Natural killer cell treated with Interleukin-12 subunit alpha and Interleukin-12 subunit beta and Interleukin-15 and Interleukin-18, amount 100 ng/mL, for 72 hours (primary cell): ENCODE data around the gene LBHD1. TPM values are rescaled to one million over a fixed set of nuclear protein-coding genes. Genes with fewer than 3 reads are reported as not detected.
"Not testable (repeated sequence)": the region's sequence is repeated elsewhere in the genome, so short reads cannot be mapped to it uniquely, and the experiment has no call there.

Source experiments
- ATAC-seq, 2 donors: fragments of 150-1000 bp; cut with Tn5 transposase in 1 of 2; sonication (Bioruptor Pico), chemical (Tn5 transposase) in 1 of 2; 2 replicates each; pipeline ENCODE4 v1.10.0; 2021
- DNase-seq: peaks from one replicate; pipeline ENCODE4 v3.0.0; 2022; ENCODE audit warnings: low spot score
- H3K27ac Mint-ChIP-seq, 2 donors: 1 replicate in 1 of 2; 2 replicates in 1 of 2; pipeline ENCODE4 v1.8.0; 2022; ENCODE audit warnings: mixed read lengths in 2 of 2, mild to moderate bottlenecking in 1 of 2, moderate library complexity in 1 of 2
- H3K27me3 Mint-ChIP-seq, 2 donors: 1 replicate in 1 of 2; 2 replicates in 1 of 2; pipeline ENCODE4 v1.8.0; 2022; ENCODE audit warnings: mixed read lengths in 2 of 2
- H3K36me3 Mint-ChIP-seq: one replicate; pipeline ENCODE4 v1.8.0; 2022; ENCODE audit warnings: mixed read lengths
- H3K4me1 Mint-ChIP-seq, 2 donors: 1 replicate in 1 of 2; 2 replicates in 1 of 2; pipeline ENCODE4 v1.8.0; 2022; ENCODE audit warnings: low read depth in 2 of 2, mixed read lengths in 2 of 2, mild to moderate bottlenecking in 1 of 2
- H3K4me3 Mint-ChIP-seq: one replicate; pipeline ENCODE4 v1.8.0; 2022; ENCODE audit warnings: mixed read lengths
- H3K9me3 Mint-ChIP-seq: 2 replicates; pipeline ENCODE4 v1.8.0; 2022; ENCODE audit warnings: mixed read lengths
- total RNA-seq, 2 donors: library from RNA; stranded (reverse); gene quantifications; one replicate each; pipeline ENCODE4 v1.2.3, GENCODE V29; 2022

The LBHD1 gene
- total RNA-seq, 2 donors from 2014 or later = 20.9 to 33.7 TPM

DNA sequence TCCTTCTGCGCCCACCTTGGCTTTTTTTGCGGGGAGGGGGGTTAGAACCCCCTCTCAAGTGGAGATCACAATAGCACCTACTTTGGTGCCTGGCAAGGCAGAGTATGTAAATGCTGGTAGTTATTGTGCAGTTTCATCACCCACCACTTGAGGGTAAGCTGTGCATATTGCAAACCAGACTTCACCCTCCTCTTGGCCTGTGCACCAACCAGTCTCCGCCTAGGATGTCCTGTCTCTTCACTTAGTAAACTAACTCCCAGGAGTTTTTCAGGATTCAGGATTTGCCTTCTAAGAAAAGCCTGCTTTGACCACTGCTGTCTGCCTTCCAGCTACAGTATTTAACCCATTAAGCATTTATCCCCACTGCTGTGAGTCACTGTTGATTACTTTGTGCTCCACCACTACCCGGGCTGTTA, 8.8 kb upstream of the LBHD1 start:
- ATAC-seq (peak in 1 of 2 donors; percentile 43), DNase-seq (no peak)
- no peaks in the 10 kb centered on the region for H3K9me3 Mint-ChIP-seq
- peak overlapping the region; percentile 67 for H3K4me3 Mint-ChIP-seq
- peaks cover 24 to 25% of the 10 kb centered on the region in 2 donors for H3K4me1 Mint-ChIP-seq
- peaks cover 15% of the 10 kb centered on the region for H3K36me3 Mint-ChIP-seq
- no peaks in the 10 kb centered on the region for H3K27me3 Mint-ChIP-seq
- H3K27ac Mint-ChIP-seq = peak overlapping the region; percentile 28 to 85

- Mint-ChIP-seq H3K27me3 (no peaks in the 10 kb centered on the region), H3K9me3 (no peaks in the 10 kb centered on the region), H3K27ac (peak within 1 kb of the TSS; percentile 85 to 94), H3K4me3 (peak within 1 kb of the TSS; percentile 89), H3K4me1 (peaks cover 28 to 30% of the 10 kb centered on the region in 2 donors), H3K36me3 (peaks cover 22% of the 10 kb centered on the region)
- DNase-seq = peak; percentile 92
- ATAC-seq = peak; percentile 94
Measured at GRCh38 chr11:62678770-62679696, 7.0 kb upstream of the LBHD1 start, which contains the start of gene UBXN1. UBXN1 (minus strand) TSS chr11:62679073; CDS start chr11:62678923, 150 bp downstream.

GRCh38 chr11:62678433-62678769, 6.3 kb upstream of the LBHD1 start:
- Mint-ChIP-seq H3K36me3 (peaks cover 22% of the 10 kb centered on the region), H3K27ac (peak overlapping the region; percentile 85 to 94), H3K27me3 (no peaks in the 10 kb centered on the region), H3K9me3 (no peaks in the 10 kb centered on the region), H3K4me1 (peaks cover 28 to 30% of the 10 kb centered on the region in 2 donors), H3K4me3 (peak overlapping the region; percentile 89)
- ATAC-seq = peak in 1 of 2 donors; percentile 11
- DNase-seq = no peak

GRCh38 chr11:62677714-62678113, 5.6 kb upstream of the LBHD1 start:
- H3K4me3 Mint-ChIP-seq = peak overlapping the region; percentile 89
- peaks cover 22% of the 10 kb centered on the region for H3K36me3 Mint-ChIP-seq
- H3K27me3 Mint-ChIP-seq = no peaks in the 10 kb centered on the region
- peak overlapping the region; percentile 85 to 94 for H3K27ac Mint-ChIP-seq
- no peaks in the 10 kb centered on the region for H3K9me3 Mint-ChIP-seq
- ATAC-seq (no peak), DNase-seq (no peak)
- H3K4me1 Mint-ChIP-seq = peaks cover 30 to 32% of the 10 kb centered on the region in 2 donors

DNA sequence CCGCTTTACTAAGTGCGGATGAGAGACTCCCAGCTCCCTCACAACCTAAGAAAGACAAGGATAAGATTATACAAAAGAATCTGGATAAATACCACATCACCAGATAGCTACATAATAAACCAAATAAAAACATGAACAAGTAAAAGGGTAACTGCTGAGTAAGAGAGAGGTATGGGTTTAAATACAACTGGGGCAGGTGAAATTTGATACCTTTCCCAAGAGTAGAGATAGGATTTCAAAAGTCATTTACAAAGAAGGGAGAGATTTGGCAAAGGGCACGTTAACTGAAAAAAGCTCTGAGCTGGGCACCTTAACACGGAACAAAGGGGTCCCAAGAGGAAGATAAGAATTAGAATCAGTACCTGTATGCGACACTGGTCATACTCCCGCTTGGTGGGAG, 5.1 kb upstream of the LBHD1 start:
- Mint-ChIP-seq H3K4me3 (peak overlapping the region; percentile 89), H3K9me3 (no peaks in the 10 kb centered on the region), H3K27ac (peak overlapping the region; percentile 85 to 94), H3K27me3 (no peaks in the 10 kb centered on the region), H3K4me1 (peaks cover 30 to 36% of the 10 kb centered on the region in 2 donors), H3K36me3 (peaks cover 22% of the 10 kb centered on the region)
- DNase-seq = no peak
- no peak for ATAC-seq

DNA sequence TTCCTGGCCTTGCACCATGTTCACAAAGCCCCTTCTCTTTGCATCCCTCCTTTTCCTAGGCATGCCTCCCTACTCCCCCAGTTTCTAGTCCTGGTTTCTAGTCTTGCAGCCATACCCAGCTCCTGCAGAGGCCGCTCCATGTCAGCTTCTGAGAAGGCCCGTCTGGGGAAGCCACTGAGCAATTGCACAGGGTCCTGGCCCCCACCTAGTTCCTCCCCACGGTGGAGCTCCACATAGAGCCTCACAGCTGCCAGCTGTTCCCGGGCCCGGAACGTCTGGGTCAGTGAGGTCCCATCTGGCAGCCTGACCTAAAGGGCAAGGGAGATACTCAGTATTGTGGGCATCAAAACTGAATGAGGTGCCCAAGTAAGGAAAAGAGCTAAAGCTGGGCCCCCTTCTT, 4.6 kb upstream of the LBHD1 start:
- ATAC-seq (no peak), DNase-seq (peak; percentile 40)
- no peaks in the 10 kb centered on the region for H3K27me3 Mint-ChIP-seq
- H3K4me3 Mint-ChIP-seq = peak overlapping the region; percentile 89
- H3K36me3 Mint-ChIP-seq = peaks cover 22% of the 10 kb centered on the region
- H3K4me1 Mint-ChIP-seq = peaks cover 30 to 38% of the 10 kb centered on the region in 2 donors
- H3K9me3 Mint-ChIP-seq = no peaks in the 10 kb centered on the region
- peak overlapping the region; percentile 85 to 94 for H3K27ac Mint-ChIP-seq

DNA sequence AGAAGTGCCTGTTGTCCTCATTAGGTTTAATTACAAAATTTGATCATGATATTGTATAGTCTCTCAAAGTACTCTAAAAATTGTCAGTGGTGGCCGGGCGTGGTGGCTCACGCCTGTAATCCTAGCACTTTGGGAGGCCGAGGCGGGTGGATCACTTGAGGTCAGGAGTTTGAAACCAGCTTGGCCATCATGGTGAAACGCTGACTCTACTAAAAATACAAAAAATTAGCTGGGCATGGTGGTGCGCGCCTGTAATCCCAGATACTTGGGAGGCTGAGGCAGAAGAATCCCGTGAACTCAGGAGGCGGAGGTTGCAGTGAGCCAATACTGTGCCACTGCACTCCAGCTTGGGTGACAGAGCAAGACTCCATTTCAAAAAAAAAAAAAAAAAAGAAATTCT, 3.3 kb upstream of the LBHD1 start:
- not testable (repeated sequence) for H3K27me3 Mint-ChIP-seq, ATAC-seq, H3K9me3 Mint-ChIP-seq, H3K4me3 Mint-ChIP-seq, H3K27ac Mint-ChIP-seq
- H3K4me1 Mint-ChIP-seq = peaks cover 38 to 42% of the 10 kb centered on the region in 2 donors
- peaks cover 22% of the 10 kb centered on the region for H3K36me3 Mint-ChIP-seq
- peak; percentile 15 for DNase-seq

GRCh38 chr11:62673196-62673525, 1.1 kb upstream of the LBHD1 start:
- H3K4me1 Mint-ChIP-seq = peaks cover 33 to 37% of the 10 kb centered on the region in 2 donors
- DNase-seq = no peak
- peak overlapping the region; percentile 94 for H3K4me3 Mint-ChIP-seq
- H3K36me3 Mint-ChIP-seq = peaks cover 21% of the 10 kb centered on the region
- no peak for ATAC-seq
- no peaks in the 10 kb centered on the region for H3K27me3 Mint-ChIP-seq
- no peaks in the 10 kb centered on the region for H3K9me3 Mint-ChIP-seq
- H3K27ac Mint-ChIP-seq = peak overlapping the region; percentile 91 to 96

DNA sequence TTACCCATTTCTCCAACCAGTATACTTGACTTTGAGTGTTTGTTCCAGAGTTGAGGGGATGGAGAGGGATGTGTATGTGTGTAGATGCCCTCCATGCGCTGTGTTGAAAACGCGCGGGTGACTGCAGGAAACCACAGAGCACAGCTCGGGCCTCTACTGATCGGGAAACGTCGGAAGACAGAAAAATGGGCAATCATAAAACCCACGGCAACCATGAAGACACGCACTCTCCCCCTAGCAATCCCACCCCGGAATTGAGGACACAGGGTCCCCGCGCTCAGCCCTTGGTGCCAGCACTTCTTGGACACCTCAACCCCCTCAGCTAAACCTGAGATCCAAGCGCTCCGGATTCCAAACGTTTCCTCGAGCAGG, 845 bp downstream of the LBHD1 start:
- Mint-ChIP-seq H3K27ac (peak overlapping the region; percentile 91 to 96), H3K36me3 (peaks cover 14% of the 10 kb centered on the region), H3K9me3 (no peaks in the 10 kb centered on the region), H3K4me3 (peak overlapping the region; percentile 94), H3K27me3 (no peaks in the 10 kb centered on the region), H3K4me1 (peaks cover 28 to 34% of the 10 kb centered on the region in 2 donors)
- no peak for DNase-seq
- ATAC-seq = peak; percentile 33 to 45

DNA sequence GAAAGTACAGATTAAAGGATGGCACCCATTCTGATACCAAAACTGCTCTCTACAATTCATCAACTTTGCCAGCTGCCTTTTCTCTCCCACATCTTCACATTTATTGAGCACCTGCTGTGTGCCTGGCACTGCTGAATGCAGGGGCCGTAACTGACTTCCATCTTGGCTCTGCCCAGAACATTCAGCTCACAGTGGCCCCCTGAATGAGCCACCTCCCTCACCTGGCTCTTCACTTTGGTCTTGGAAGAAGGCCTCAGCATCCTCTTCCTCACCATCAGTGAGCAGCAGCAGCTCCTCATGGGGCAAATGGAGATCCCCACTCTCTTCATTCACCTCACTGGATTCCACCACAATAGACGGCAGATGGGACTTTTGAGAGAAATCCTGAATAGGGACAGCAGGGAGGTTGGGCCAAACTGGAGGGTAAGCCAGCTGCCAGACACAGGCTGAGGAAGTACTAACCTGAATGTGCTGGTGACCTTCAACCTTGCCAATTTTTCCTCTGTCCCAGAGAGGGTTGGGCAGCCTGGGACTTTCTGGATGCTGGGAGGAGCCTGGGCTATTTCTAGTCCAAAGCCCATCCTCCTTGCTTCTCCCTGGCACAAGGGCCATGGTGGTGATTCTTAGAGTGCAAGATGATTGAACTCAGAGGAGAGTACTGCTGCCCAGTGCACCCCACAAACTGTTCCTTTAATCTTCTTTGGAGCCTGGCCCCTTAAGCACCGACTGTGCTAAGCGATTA, 2.5 kb downstream of the LBHD1 start:
- peaks cover 25 to 33% of the 10 kb centered on the region in 2 donors for H3K4me1 Mint-ChIP-seq

GRCh38 chr11:62667460-62667859, 4.6 kb downstream of the LBHD1 start:
- Mint-ChIP-seq H3K9me3 (no peaks in the 10 kb centered on the region), H3K4me1 (peaks cover 33 to 35% of the 10 kb centered on the region in 2 donors), H3K4me3 (peak overlapping the region; percentile 96), H3K27me3 (no peaks in the 10 kb centered on the region), H3K36me3 (peaks cover 16% of the 10 kb centered on the region), H3K27ac (peak overlapping the region; percentile 89 to 94)
- no peak for ATAC-seq
- DNase-seq = no peak

More for the DNA sequence above, 2.5 kb downstream of the LBHD1 start:
- Mint-ChIP-seq H3K9me3 (no peaks in the 10 kb centered on the region), H3K27ac (peak overlapping the region; percentile 91 to 96), H3K4me3 (peak overlapping the region; percentile 94), H3K36me3 (peaks cover 9% of the 10 kb centered on the region), H3K27me3 (no peaks in the 10 kb centered on the region)
- DNase-seq = no peak
- no peak for ATAC-seq

- Mint-ChIP-seq H3K4me1 (peaks cover 31 to 34% of the 10 kb centered on the region in 2 donors), H3K9me3 (no peaks in the 10 kb centered on the region), H3K27me3 (no peaks in the 10 kb centered on the region), H3K27ac (peak overlapping the region; percentile 89 to 94), H3K4me3 (peak overlapping the region; percentile 96), H3K36me3 (peaks cover 17% of the 10 kb centered on the region)
- DNase-seq (no peak), ATAC-seq (no peak)
Measured at GRCh38 chr11:62666259-62666926, 5.7 kb downstream of the LBHD1 start.

GRCh38 chr11:62665599-62666258, 6.3 kb downstream of the LBHD1 start:
- peak overlapping the region; percentile 89 to 94 for H3K27ac Mint-ChIP-seq
- no peak for DNase-seq
- peak; percentile 42 to 55 for ATAC-seq
- H3K4me1 Mint-ChIP-seq = peaks cover 25 to 28% of the 10 kb centered on the region in 2 donors
- no peaks in the 10 kb centered on the region for H3K9me3 Mint-ChIP-seq
- H3K36me3 Mint-ChIP-seq = peaks cover 17% of the 10 kb centered on the region
- H3K27me3 Mint-ChIP-seq = no peaks in the 10 kb centered on the region
- H3K4me3 Mint-ChIP-seq = peak overlapping the region; percentile 96
